SK-N-SH (cell line): ENCODE data around the gene CCDC40. TPM values are rescaled to one million over a fixed set of nuclear protein-coding genes. Genes with fewer than 3 reads are reported as not detected.

Source experiments
- polyA plus RNA-seq, 3 experiments: library from polyadenylated mRNA; depleted of rRNA; stranded (reverse); fragments of >200 nt; gene quantifications; 2 replicates each; pipeline ENCODE4 v1.2.3, GENCODE V29; 2012
- small RNA-seq, 7 experiments: library from RNA; depleted of rRNA; stranded (forward); fragments of <200 nt; gene quantifications; one replicate each; pipeline ENCODE3, GENCODE V24; 2012

The CCDC40 gene
- polyA plus RNA-seq, 1 of the 3 experiments (the other 2 are of a cell fraction): 17.3 TPM

Small RNAs within 50 kb of the gene (small RNA-seq; reads per million reads assigned to genes)
- 0 reads per million in 7 experiments for gene AC087741.2
- gene MIR1268B: 0 reads per million in 7 experiments

Other genes starting within 250 kb of the CCDC40 start
- 2.1 and 2.9 TPM in 2 replicates for gene CBX8, start 239.6 kb upstream of the CCDC40 start, polyA plus RNA-seq (2012; rRNA removed)
- 16.6 and 21.9 TPM in 2 replicates for gene CBX4, start 197.2 kb upstream of the CCDC40 start, polyA plus RNA-seq (2012; rRNA removed)
- 14.5 and 15.3 TPM in 2 replicates for gene TBC1D16, start 770 bp upstream of the CCDC40 start, polyA plus RNA-seq (2012; rRNA removed)
- gene GAA, start 64.9 kb downstream of the CCDC40 start, polyA plus RNA-seq (2012; rRNA removed): 19.5 and 27.3 TPM in 2 replicates
- 173 and 335 TPM in 2 replicates for gene EIF4A3, start 110.5 kb downstream of the CCDC40 start, polyA plus RNA-seq (2012; rRNA removed)
- 0.05 TPM in 1 of 2 replicates, not detected in the other for gene CARD14, start 133.4 kb downstream of the CCDC40 start, polyA plus RNA-seq (2012; rRNA removed)
- gene SGSH, start 183.7 kb downstream of the CCDC40 start, polyA plus RNA-seq (2012; rRNA removed): 96.5 and 161 TPM in 2 replicates
- gene SLC26A11, start 183.8 kb downstream of the CCDC40 start, polyA plus RNA-seq (2012; rRNA removed): 32.7 and 35.9 TPM in 2 replicates
- gene RNF213, start 224.2 kb downstream of the CCDC40 start, polyA plus RNA-seq (2012; rRNA removed): 53.5 and 57.5 TPM in 2 replicates